PC-9 (cell line): Measurements from ENCODE around the gene MMP17.

Experiments used
- EZH2 ChIP-seq: fragments of 200-600 bp; sonication (generic); IDR thresholded peaks from 2 replicates; pipeline ENCODE4 v1.8.0; 2017; ENCODE audit warnings: antibody characterized with exemption, low read depth
- TF ChIP-seq, protein P1 (sequence below): fragments of 200-600 bp; sonication (generic); conservative IDR thresholded peaks from 2 replicates; pipeline ENCODE4 v1.6.1; 2017; ENCODE audit warnings: mixed run types, antibody characterized with exemption, mild to moderate bottlenecking, moderate library complexity

DNA sequence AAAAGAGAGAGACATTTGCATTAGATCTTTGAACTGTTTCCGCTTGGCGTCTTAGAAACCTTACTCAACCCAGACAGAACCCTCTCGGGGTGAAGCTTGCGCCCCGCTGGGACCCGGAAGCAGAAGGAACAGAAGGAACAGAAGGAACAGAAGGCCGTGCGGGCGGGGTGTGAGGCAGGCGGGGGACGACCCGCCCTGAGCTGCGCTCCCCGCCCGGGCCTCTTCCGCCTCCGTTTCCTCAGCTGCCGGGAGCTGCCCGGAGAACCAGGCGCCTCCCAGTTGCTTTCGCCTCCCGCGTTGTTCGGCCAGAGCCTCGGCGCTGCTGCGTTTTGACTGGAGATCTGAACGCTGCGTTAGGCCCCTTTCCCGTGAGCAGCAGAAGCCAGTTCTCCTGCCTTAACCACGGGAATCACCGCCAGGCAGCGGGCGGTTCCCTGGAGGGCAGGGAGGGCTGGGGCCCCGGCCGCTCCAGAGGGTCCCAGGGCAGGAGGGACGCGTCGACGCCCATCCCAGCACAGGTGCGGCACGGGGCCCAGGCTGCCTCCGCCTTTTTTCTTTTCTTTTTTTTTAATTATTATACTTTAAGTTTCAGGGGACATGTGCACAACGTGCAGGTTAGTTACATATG lies 19.3 kb upstream of the MMP17 start:
- TF ChIP-seq, protein P1, sequence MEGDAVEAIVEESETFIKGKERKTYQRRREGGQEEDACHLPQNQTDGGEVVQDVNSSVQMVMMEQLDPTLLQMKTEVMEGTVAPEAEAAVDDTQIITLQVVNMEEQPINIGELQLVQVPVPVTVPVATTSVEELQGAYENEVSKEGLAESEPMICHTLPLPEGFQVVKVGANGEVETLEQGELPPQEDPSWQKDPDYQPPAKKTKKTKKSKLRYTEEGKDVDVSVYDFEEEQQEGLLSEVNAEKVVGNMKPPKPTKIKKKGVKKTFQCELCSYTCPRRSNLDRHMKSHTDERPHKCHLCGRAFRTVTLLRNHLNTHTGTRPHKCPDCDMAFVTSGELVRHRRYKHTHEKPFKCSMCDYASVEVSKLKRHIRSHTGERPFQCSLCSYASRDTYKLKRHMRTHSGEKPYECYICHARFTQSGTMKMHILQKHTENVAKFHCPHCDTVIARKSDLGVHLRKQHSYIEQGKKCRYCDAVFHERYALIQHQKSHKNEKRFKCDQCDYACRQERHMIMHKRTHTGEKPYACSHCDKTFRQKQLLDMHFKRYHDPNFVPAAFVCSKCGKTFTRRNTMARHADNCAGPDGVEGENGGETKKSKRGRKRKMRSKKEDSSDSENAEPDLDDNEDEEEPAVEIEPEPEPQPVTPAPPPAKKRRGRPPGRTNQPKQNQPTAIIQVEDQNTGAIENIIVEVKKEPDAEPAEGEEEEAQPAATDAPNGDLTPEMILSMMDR, result no peak
- TF ChIP-seq EZH2, result no peak
